Measurements from ENCODE around the gene RASSF4. TPM values are rescaled to one million over a fixed set of nuclear protein-coding genes. Genes with fewer than 3 reads are reported as not detected.
"Not testable (repeated sequence)": the region's sequence is repeated elsewhere in the genome, so short reads cannot be mapped to it uniquely, and the experiment has no call there.

Gene RASSF4
- total RNA-seq, 3 donors from 2014 or later = 0.28 to 0.61 (median 0.33) TPM

DNA sequence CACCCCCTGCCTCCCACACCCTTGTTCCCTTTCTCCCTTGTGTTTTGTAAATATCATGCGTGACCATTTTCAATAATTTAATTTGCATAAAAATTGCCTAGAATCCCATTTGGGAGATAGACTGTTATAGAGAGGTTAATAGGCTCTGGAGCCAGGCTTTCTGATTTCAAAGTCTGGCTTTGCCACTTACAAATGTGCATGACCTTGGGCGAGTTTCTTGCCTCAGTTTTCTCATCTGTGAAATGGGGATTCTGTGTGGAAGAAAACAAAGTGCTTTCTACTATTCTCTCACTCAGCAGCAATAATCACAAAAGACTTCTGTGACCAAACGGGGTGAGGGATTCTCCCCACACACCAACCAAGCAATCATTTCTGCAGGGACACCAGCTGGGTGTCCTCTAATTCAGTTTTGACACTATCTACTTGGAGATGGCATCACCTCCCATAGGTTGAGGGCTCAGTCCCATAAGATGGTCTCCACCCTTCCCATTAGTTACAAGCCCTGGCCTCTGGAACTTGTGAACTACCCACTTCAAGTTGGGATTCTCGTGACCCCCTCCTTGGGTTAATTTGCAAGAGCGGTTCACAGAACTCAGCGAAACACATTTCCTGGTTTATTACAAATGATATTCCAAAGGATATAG, 37.6 kb downstream of the RASSF4 start:
- Mint-ChIP-seq H3K4me3 (no peak overlapping the region), H3K27me3 (ENCODE audit: low read depth) (no peaks in the 10 kb centered on the region), H3K4me1 (ENCODE audit: low read depth) (peaks cover 33% of the 10 kb centered on the region), H3K36me3 (ENCODE audit: insufficient read depth) (no peaks in the 10 kb centered on the region), H3K9me3 (no peaks in the 10 kb centered on the region)
- DNase-seq = no peak
- ATAC-seq = no peak

DNA sequence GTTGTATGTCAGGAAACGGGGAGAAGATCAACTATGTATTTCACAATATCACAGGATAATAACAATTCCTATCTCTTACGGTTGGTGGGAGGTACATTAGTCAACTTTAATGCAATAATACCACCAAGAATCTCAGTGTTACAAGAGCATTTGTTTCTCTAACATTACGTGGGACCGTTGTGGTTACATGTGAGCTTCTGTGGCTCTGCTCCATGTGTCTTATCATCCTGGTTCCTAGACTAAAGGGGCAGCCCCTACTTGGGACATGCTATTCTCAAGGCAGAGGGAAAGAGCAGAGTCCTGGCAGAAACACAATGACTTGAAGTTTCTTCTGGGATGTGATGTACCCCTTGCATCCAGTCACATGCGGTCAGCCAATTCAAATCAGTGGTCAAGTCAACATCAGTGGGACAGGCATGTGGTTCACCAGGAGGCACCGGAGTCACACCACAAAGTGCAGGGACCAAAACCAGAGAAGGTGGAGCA, 38.6 kb downstream of the RASSF4 start:
- Mint-ChIP-seq H3K27me3 (ENCODE audit: low read depth) (no peaks in the 10 kb centered on the region), H3K9me3 (peaks cover under 1% of the 10 kb centered on the region), H3K36me3 (ENCODE audit: insufficient read depth) (peaks cover 7% of the 10 kb centered on the region), H3K4me1 (ENCODE audit: low read depth) (peaks cover 41% of the 10 kb centered on the region), H3K4me3 (no peak overlapping the region)
- ATAC-seq (no peak), DNase-seq (no peak)

DNA sequence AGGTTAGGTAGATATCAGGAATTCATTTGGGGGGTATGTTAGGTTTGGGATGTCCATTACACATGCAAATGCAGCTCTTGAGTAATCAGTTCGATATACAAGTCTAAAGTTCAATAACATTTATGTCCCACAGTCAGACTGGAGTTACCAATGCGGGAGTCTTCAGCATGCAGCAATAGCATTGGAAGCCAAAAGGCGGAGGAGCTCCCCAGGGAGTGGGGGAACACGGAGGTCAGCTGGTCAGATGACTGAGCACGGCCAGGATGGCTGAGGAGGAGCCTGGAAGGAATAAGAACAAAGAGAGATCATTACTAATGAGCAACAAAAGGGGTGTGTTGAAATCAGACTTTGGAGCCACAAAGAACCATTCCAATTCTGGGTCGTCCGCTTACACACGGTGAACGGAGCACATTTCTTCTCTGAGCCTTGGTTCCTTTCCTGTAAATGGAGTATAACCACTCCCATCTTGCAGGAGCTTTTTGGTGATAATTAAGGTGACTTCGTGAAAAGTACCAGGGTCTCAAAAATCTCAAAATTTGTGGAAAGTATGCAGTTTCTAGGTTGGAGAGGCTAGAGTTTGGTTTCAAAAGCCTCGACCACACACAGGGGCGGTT, 40.6 kb downstream of the RASSF4 start:
- peaks cover 44% of the 10 kb centered on the region for H3K4me1 Mint-ChIP-seq (ENCODE audit: low read depth)
- H3K36me3 Mint-ChIP-seq (ENCODE audit: insufficient read depth) = peaks cover 26% of the 10 kb centered on the region
- DNase-seq (no peak), ATAC-seq (no peak)
- no peaks in the 10 kb centered on the region for H3K27me3 Mint-ChIP-seq (ENCODE audit: low read depth)
- H3K4me3 Mint-ChIP-seq = peak overlapping the region; percentile 80
- peaks cover 15% of the 10 kb centered on the region for H3K9me3 Mint-ChIP-seq

DNA sequence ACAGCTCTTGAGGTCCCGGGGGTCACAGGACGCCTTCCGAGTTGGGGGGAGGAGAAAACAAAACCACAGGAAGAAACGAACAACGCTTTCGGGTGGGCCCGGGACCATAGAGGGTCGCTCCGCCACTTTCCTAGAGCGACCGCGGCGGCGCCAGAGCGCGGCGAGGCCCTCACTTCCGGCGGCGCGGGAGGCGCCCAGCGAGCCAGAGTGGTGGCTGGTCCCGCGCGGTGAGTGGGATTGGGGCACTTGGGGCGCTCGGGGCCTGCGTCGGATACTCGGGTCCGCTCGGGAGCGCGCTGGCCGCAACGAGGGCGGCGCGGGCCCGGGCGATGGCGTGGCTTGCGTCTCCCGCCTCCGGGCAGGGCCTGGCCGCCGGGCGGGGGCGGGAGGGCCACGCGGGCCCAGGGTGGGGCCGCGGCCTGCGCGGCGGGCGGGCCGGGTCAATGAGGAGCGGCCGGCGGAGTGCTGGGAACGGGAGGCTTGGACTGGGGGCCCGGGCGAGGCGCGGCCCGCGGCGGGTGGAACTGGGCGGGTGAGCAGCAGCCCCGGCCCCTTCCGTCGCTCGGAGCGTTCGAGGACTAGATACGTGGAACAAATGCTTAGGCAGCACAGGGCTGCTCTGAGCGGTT, 41.3 kb downstream of the RASSF4 start, which contains the start of gene ZNF22:
ZNF22 (plus strand) TSS at position 172 of the 629 bp plus-strand sequence. CDS start 2,446 bp downstream, outside the sequence.
- Mint-ChIP-seq H3K27me3 (ENCODE audit: low read depth) (no peaks in the 10 kb centered on the region), H3K9me3 (peaks cover 15% of the 10 kb centered on the region), H3K4me1 (ENCODE audit: low read depth) (peaks cover 38% of the 10 kb centered on the region), H3K4me3 (peak within 1 kb of the TSS; percentile 89), H3K36me3 (ENCODE audit: insufficient read depth) (peaks cover 30% of the 10 kb centered on the region)
- peak; percentile 65 for DNase-seq
- peak; percentile 84 to 88 for ATAC-seq

DNA sequence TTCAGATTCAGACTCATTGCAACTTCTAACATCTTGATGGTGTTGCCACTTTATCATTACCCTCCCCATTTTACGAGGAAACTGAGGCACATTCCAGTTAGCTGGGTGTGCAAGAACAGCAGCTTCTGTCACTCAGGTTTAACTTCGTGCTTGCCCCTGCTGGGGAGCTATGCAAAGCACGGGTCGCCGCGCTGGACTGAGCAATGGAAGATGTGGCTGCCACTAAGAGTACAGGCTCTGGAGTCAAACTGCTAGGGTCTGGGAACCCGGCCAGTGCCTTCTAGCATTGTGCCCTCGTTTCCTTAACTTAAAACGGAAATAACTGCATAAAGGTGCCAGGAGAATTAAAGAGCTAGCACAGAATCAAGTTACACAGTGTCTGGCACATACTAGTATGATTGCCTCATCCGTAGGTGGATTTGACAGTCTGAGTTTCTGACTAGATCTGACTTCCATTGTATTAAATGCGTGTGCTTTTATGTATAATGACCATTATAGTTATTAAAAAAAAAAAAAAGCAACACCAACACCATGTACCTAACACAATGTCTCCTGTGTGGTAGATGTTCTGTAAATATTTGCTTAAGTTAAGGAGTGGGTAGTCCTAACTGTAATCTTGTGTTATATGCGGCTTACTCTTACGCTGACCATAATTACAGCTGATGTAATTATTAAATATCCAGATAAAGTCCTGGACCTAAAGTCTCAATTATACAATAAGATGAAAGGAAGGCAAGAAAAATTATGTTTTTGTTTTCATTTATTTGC, 42.0 kb downstream of the RASSF4 start:
- H3K27me3 Mint-ChIP-seq (ENCODE audit: low read depth) = no peaks in the 10 kb centered on the region
- DNase-seq (peak; percentile 38), ATAC-seq (peak; percentile 68 to 76)
- H3K36me3 Mint-ChIP-seq (ENCODE audit: insufficient read depth) = peaks cover 30% of the 10 kb centered on the region
- H3K9me3 Mint-ChIP-seq = peaks cover 15% of the 10 kb centered on the region
- H3K4me3 Mint-ChIP-seq = peak overlapping the region; percentile 89
- H3K4me1 Mint-ChIP-seq (ENCODE audit: low read depth) = peaks cover 32% of the 10 kb centered on the region

DNA sequence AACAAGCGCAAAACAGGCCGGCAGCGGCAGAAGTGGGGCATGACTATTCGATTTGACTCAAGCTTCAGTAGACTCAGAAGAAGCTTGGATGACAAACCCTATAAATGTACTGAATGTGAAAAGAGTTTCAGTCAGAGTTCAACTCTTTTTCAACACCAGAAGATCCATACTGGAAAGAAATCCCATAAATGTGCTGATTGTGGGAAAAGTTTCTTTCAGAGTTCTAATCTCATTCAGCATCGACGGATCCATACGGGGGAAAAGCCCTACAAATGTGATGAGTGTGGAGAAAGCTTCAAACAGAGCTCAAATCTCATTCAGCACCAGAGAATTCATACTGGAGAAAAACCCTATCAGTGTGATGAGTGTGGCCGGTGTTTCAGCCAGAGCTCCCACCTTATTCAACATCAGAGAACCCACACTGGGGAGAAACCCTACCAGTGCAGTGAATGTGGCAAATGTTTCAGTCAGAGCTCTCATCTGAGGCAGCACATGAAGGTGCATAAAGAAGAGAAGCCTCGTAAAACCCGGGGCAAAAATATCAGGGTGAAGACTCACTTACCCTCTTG, 43.9 kb downstream of the RASSF4 start:
- Mint-ChIP-seq H3K36me3 (ENCODE audit: insufficient read depth) (peaks cover 30% of the 10 kb centered on the region), H3K9me3 (peaks cover 15% of the 10 kb centered on the region), H3K4me1 (ENCODE audit: low read depth) (peaks cover 32% of the 10 kb centered on the region), H3K27me3 (ENCODE audit: low read depth) (no peaks in the 10 kb centered on the region), H3K4me3 (peak overlapping the region; percentile 25)
- ATAC-seq = no peak
- DNase-seq = no peak

DNA sequence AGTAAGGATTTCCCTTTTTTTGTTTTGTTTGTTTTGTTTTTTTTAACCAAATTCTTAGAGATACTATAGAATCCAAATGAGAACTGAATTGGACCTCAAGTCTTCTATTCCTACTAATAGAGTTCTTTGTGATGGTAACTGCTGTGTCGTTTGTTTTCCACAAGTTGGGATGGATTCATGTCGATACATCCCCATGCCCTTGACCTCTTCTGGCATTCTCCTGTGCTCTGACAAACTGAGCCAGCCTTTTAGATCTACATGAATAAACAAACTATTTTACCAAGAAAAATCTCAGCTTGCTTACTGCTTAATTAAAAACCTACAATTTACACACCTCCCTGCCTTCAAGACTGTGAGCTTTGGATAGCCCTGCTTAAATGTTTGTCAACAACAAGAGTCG, 45.1 kb downstream of the RASSF4 start:
- peaks cover 15% of the 10 kb centered on the region for H3K9me3 Mint-ChIP-seq
- no peak for ATAC-seq
- DNase-seq = no peak
- no peaks in the 10 kb centered on the region for H3K27me3 Mint-ChIP-seq (ENCODE audit: low read depth)
- H3K4me1 Mint-ChIP-seq (ENCODE audit: low read depth) = peaks cover 31% of the 10 kb centered on the region
- no peak overlapping the region for H3K4me3 Mint-ChIP-seq
- peaks cover 30% of the 10 kb centered on the region for H3K36me3 Mint-ChIP-seq (ENCODE audit: insufficient read depth)

DNA sequence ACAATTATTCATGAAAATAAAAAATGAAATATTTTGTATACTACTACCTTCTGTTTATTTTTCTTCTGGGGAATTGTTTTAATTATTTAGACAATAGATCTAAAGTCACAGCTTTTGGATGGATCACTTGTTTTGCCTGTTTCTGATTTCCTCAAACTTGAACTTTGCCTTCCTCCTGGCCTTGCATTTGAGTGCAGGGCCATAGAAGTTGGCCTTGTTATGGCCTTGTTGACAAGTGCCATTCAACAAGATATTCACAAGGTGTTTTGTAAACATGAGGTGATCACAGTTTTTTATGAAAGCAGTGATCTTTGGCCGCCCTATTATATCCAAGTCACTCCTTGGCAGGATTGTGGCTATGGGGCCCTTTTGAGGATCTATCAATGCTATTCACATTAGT, 45.7 kb downstream of the RASSF4 start:
- peaks cover 30% of the 10 kb centered on the region for H3K36me3 Mint-ChIP-seq (ENCODE audit: insufficient read depth)
- no peak overlapping the region for H3K4me3 Mint-ChIP-seq
- ATAC-seq (no peak), DNase-seq (no peak)
- H3K27me3 Mint-ChIP-seq (ENCODE audit: low read depth) = no peaks in the 10 kb centered on the region
- H3K9me3 Mint-ChIP-seq = peaks cover 15% of the 10 kb centered on the region
- peaks cover 25% of the 10 kb centered on the region for H3K4me1 Mint-ChIP-seq (ENCODE audit: low read depth)

DNA sequence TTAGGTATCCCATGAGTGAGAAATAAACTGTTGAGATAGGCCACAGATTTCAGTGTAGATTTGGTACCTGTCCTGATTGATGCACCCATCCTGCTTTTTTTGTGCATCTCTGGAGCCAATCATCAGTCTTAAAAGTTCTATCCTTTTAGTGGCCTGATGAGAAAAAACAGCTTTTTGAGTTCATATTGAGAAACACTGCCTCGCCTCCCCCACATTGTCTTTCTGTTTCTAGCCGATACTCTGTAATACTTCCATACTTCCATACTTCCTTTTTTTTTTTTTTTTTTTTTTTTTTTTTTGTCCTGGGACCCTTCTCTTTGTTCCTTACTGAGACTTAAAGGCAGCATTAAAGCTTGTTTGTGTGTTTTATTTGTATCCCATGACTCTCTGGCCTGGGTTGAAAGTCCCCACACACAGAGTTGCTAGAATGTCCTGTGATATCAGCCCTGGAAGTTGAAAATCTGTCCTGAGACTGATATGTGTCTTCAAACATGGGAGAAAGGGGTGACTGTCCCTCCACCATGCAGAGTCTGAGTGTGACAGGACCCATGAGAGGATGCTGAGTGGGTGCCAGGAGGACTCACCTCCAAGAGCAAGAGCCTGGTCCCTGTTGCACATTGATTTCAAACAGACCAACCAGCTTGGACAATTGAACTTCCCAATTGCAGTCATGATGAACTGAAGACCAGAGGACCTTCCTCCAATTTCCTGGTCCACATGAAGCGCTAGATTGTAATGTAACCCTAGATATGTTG, 46.9 kb downstream of the RASSF4 start:
- Mint-ChIP-seq H3K27me3 (ENCODE audit: low read depth) (no peaks in the 10 kb centered on the region), H3K9me3 (peaks cover 15% of the 10 kb centered on the region), H3K4me3 (no peak overlapping the region), H3K4me1 (ENCODE audit: low read depth) (peaks cover 20% of the 10 kb centered on the region), H3K36me3 (ENCODE audit: insufficient read depth) (peaks cover 30% of the 10 kb centered on the region)
- no peak for ATAC-seq
- DNase-seq = no peak

DNA sequence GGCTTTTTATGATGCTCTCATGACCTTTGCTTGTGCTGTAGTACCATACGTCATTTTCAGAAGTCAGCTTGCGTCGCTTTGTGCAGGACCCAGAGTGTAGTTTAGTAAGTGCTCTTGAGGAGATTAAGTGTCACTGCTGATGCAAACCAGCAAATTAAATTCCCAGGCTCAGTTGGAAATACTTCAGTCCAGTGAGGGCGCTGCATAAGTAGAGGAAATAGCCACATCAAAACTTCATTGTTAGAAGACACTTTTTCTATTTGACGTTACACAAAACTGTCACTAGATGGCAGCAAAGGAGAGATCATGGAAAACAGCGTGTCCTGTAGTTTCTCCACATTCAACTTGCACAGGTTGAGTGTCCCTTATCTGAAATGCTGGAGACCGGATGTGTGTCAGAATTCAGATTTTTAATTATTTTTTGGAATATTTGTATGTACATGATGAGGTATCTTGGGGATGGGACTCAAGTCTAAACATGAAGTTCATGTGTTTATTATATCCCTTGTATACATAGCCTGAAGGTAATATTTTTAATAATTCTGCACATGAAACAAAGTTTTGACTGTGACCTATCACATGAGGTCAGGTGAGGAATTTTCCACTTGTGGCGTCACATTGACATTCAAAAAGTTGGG, 49.0 kb downstream of the RASSF4 start:
- H3K27me3 Mint-ChIP-seq (ENCODE audit: low read depth) = peaks cover 4% of the 10 kb centered on the region
- ATAC-seq (peak; percentile 40 to 46), DNase-seq (no peak)
- H3K36me3 Mint-ChIP-seq (ENCODE audit: insufficient read depth) = peaks cover 18% of the 10 kb centered on the region
- no peak overlapping the region for H3K4me3 Mint-ChIP-seq
- peaks cover 10% of the 10 kb centered on the region for H3K9me3 Mint-ChIP-seq
- H3K4me1 Mint-ChIP-seq (ENCODE audit: low read depth) = peaks cover 3% of the 10 kb centered on the region

DNA sequence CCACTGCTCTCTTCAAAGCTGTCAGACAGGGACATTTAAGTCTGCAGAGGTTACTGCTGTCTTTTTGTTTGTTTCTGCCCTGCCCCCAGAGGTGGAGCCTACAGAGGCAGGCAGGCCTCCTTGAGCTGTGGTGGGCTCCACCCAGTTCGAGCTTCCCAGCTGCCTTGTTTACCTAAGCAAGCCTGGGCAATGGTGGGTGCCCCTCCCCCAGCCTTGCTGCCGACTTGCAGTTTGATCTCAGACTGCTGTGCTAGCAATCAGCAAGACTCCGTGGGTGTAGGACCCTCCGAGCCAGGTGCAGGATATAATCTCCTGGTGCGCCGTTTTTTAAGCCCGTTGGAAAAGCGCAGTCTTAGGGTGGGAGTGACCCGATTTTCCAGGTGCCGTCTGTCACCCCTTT, 55.0 kb downstream of the RASSF4 start:
- ATAC-seq; H3K4me1 Mint-ChIP-seq (ENCODE audit: low read depth); H3K9me3 Mint-ChIP-seq; H3K27me3 Mint-ChIP-seq (ENCODE audit: low read depth); H3K4me3 Mint-ChIP-seq; DNase-seq; H3K36me3 Mint-ChIP-seq (ENCODE audit: insufficient read depth): not testable (repeated sequence)

DNA sequence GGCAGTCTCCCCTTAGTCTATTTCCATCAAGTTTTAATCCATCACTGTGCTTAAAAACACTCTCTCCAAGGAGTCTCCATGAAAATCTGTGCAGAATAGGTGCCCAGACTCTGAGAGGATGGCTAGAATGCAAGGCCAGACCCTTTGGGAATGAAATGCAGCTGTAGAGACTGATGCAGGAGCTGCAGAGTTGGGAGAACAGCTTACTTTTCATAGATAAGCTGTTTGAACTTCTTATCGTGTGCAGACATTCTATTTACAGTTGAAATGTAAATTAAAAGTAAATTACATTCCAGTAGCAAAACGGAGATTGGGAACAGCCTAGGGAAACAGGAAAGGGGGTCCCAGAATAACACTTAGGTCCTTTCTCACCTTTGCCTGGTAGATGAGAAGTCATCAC, 56.0 kb downstream of the RASSF4 start:
- Mint-ChIP-seq H3K4me1 (ENCODE audit: low read depth) (no peaks in the 10 kb centered on the region), H3K4me3 (no peak overlapping the region), H3K9me3 (no peaks in the 10 kb centered on the region), H3K36me3 (ENCODE audit: insufficient read depth) (no peaks in the 10 kb centered on the region), H3K27me3 (ENCODE audit: low read depth) (peaks cover 5% of the 10 kb centered on the region)
- DNase-seq (no peak), ATAC-seq (no peak)

DNA sequence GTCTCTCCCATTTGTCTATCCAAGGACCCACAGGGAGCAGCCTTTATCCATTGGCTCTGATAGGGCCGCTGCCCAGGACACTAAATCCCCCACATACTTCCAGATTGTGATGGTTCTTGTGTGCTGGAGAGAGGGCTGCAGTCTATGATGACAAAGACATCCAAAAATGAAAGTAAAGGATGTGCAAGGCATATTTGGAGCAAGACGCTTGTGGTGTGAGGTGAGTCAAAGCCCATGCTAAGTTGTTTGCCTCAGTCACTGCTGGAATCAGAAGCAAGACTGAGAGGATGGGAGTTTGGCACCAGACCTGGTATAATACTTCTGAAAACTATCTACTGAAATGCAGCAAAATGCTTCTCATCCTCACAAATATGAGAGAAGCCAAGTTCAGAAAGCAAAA, 63.8 kb downstream of the RASSF4 start:
- Mint-ChIP-seq H3K9me3 (peaks cover 11% of the 10 kb centered on the region), H3K27me3 (ENCODE audit: low read depth) (no peaks in the 10 kb centered on the region), H3K36me3 (ENCODE audit: insufficient read depth) (no peaks in the 10 kb centered on the region), H3K4me1 (ENCODE audit: low read depth) (no peaks in the 10 kb centered on the region), H3K4me3 (no peak overlapping the region)
- DNase-seq = no peak
- ATAC-seq = no peak
